HG03060 (cell line): ENCODE data around the gene CXorf49.
"Not testable (repeated sequence)": the region's sequence is repeated elsewhere in the genome, so short reads cannot be mapped to it uniquely, and the experiment has no call there.

ENCODE experiments used
- ATAC-seq: cut with Tn5 transposase; IDR thresholded peaks from one replicate; pipeline ENCODE4 v1.9.1; 2021; ENCODE audit warnings: low read depth, moderate number of reproducible peaks; ENCODE audit not compliant: unreplicated experiment

CXorf49 gene

DNA sequence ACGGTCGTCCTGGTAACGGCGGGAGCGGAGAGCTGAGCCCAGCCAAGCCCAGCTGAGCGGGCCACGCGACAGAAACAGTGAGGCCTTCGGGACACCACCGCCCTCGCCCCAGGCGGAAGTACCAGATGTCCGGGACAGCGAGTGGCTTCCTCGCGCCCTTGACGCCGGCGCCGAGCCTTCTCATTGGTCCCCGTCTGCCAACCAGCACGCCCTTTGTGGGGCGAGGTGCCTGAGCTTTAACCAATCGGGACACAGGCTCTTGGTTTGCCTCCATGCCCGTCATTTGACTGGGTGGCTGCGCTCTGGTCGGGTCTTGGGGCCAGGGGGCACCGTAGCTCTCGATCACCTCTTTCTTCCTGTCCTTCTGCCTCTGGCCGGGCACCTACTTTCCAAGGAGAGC is at the start of gene CXorf49:
CXorf49 (minus strand) TSS at position 101 of the 400 bp plus-strand sequence. CDS start 134 bp downstream, outside the sequence.
- ATAC-seq: not testable (repeated sequence)

DNA sequence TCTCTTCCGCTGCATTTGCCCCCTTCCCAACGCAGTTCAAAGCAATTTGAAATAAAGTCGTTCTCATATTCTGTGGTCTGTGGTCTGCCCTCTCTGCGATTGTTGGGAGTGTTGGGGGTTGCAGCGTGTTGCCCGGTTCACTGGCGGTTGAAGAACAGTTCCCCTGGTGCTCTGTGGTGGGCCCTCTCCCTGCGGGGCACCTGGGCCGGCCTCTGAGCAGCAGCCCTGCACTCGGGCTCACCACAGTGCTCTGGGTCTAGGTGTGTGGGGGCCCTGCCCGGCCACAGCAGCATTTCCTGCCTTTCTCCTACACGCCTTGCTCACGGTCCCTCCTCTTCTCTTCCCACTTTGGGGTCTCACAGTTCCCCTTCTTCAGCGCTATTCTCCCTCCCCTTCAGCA is 49.0 kb upstream of the CXorf49 start:
- not testable (repeated sequence) for ATAC-seq

DNA sequence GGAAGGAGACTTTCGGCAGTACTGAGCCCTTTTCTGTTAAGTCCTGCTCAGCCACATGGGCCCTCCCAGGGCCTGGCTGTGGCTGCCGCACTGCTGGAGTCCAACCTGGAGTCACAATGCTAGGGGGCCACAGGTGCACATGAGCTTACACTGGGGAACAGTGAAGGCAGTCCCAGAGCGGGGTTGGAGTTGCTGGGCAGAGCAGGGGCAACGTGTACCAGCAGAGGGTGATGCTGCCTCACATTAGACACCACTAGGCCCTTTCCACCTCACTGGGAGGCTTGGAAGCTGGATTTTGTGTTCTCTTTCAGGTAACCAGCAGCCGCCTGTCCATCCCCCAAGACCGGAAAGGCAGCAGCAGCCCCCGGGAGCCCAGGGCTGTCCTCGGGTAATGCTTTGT is 47.5 kb upstream of the CXorf49 start:
- ATAC-seq: not testable (repeated sequence)

DNA sequence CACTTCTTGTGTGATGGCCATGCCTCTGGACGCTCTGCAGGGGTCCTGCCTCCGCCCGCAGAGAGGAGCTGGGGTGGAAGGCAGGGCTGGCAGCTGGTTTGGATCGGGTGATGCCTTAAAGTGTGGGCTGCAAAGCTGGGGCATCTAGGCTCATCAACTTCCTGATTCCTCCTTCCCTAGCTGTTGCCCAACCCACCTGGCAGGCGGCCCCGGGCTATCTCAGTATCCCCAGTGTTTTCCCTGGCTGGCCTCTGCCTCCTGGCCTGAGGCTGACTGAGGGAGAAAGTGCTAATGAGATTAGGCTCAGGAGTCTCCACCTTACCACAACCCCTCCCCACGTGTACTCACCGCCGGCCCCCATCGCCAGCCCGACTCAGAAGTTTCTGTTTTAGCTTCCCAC is 46.7 kb upstream of the CXorf49 start:
- ATAC-seq: not testable (repeated sequence)

DNA sequence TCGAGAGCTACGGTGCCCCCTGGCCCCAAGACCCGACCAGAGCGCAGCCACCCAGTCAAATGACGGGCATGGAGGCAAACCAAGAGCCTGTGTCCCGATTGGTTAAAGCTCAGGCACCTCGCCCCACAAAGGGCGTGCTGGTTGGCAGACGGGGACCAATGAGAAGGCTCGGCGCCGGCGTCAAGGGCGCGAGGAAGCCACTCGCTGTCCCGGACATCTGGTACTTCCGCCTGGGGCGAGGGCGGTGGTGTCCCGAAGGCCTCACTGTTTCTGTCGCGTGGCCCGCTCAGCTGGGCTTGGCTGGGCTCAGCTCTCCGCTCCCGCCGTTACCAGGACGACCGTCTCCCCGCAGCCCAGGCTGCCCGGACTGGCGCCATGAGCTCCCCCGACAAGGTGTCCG is 45.0 kb upstream of the CXorf49 start, which contains the start of gene CXorf49B:
CXorf49B (plus strand) TSS at position 301 of the 400 bp plus-strand sequence; CDS start at position 376, 75 bp downstream.
- ATAC-seq: not testable (repeated sequence)

DNA sequence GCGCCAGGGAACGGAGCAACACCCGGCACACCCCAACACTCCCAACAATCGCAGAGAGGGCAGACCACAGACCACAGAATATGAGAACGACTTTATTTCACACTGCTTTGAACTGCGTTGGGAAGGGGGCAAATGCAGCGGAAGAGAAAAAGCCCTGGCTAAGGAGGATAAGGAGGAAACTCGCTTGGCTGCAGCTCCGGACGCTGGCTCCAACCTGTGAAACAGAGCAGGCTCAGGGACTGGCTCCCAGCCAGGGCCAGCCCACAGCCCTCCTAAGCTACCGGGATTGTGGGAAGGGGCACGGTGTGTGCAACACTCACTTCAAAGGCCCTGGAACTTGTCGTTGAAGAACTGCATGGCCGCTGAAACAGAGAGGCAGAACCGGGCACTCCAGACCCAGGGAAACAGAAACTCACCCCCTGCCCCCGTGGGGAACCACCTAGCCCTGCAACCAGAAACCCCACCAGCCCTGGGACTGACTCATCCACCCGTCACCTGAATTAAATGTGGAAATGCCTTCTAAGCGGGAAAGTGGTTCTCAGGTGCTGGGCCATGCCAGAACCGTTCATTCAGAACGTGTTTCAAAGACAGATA is 42.7 kb upstream of the CXorf49 start:
- not testable (repeated sequence) for ATAC-seq

DNA sequence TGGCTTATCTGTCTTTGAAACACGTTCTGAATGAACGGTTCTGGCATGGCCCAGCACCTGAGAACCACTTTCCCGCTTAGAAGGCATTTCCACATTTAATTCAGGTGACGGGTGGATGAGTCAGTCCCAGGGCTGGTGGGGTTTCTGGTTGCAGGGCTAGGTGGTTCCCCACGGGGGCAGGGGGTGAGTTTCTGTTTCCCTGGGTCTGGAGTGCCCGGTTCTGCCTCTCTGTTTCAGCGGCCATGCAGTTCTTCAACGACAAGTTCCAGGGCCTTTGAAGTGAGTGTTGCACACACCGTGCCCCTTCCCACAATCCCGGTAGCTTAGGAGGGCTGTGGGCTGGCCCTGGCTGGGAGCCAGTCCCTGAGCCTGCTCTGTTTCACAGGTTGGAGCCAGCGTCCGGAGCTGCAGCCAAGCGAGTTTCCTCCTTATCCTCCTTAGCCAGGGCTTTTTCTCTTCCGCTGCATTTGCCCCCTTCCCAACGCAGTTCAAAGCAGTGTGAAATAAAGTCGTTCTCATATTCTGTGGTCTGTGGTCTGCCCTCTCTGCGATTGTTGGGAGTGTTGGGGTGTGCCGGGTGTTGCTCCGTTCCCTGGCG is 2.3 kb upstream of the CXorf49 start:
- ATAC-seq: not testable (repeated sequence)

DNA sequence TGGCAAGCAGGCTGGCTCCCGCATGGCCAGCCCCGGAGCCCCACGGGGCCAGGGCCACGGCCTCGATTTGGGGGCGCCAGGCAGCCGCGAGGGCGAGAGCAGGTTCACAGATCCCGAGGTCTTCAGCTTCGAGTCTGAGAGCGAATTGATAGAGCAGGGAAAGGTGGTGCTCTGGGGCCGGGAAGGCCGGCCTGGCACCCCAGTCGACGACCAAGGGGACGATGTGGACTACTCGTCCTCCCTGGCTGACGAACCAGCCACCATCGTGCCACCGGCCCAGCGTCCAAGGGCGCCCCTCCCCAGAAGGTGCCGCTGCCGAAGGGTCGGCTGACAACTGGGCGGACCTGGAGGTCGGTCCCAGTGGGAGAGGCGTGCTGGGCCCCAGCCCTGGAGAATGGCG is 1.1 kb upstream of the CXorf49 start:
- ATAC-seq: not testable (repeated sequence)

DNA sequence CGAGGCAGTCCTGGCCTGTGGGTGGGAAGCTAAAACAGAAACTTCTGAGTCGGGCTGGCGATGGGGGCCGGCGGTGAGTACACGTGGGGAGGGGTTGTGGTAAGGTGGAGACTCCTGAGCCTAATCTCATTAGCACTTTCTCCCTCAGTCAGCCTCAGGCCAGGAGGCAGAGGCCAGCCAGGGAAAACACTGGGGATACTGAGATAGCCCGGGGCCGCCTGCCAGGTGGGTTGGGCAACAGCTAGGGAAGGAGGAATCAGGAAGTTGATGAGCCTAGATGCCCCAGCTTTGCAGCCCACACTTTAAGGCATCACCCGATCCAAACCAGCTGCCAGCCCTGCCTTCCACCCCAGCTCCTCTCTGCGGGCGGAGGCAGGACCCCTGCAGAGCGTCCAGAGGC is 1.8 kb downstream of the CXorf49 start:
- ATAC-seq: not testable (repeated sequence)

DNA sequence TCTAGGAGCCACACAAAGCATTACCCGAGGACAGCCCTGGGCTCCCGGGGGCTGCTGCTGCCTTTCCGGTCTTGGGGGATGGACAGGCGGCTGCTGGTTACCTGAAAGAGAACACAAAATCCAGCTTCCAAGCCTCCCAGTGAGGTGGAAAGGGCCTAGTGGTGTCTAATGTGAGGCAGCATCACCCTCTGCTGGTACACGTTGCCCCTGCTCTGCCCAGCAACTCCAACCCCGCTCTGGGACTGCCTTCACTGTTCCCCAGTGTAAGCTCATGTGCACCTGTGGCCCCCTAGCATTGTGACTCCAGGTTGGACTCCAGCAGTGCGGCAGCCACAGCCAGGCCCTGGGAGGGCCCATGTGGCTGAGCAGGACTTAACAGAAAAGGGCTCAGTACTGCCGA is 2.5 kb downstream of the CXorf49 start:
- not testable (repeated sequence) for ATAC-seq

DNA sequence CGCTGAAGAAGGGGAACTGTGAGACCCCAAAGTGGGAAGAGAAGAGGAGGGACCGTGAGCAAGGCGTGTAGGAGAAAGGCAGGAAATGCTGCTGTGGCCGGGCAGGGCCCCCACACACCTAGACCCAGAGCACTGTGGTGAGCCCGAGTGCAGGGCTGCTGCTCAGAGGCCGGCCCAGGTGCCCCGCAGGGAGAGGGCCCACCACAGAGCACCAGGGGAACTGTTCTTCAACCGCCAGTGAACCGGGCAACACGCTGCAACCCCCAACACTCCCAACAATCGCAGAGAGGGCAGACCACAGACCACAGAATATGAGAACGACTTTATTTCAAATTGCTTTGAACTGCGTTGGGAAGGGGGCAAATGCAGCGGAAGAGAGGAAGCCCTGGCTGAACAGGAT is 4.0 kb downstream of the CXorf49 start:
- ATAC-seq: not testable (repeated sequence)

DNA sequence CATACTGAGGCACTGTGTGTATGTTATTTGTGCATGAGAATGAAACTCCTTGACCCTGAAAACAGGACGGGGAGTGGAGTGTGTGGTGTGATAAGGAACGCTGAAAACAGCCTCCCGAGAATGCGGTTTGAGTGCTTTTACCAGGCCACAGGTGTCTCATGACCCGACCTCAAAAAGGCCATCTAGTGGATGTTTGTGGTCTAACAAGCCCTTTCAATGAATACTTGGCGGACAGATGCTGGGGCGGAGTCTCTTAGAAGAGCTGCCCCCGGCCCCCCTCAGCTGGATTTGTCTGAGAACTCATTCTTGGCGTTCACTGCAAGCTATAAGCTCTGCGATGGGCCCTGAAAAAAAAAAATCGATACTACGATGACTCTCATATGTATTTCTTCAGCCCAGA is 15.2 kb downstream of the CXorf49 start:
- not testable (repeated sequence) for ATAC-seq

DNA sequence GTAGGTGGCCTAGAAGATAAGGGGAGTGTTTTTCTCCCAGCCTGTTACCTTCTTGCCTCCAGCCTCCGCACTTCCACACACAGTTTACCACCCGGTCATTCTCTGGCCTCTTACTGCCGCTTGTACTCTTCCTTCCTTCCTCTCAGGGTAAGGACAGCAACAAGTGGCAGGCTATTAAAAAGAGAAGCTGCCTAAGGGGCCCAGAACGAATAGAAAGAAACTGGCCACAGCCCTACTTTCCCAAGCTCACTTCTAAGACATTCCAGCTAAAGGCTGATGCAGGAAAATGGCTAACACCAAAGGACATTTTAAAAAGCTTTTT is 19.1 kb downstream of the CXorf49 start:
- ATAC-seq: not testable (repeated sequence)

DNA sequence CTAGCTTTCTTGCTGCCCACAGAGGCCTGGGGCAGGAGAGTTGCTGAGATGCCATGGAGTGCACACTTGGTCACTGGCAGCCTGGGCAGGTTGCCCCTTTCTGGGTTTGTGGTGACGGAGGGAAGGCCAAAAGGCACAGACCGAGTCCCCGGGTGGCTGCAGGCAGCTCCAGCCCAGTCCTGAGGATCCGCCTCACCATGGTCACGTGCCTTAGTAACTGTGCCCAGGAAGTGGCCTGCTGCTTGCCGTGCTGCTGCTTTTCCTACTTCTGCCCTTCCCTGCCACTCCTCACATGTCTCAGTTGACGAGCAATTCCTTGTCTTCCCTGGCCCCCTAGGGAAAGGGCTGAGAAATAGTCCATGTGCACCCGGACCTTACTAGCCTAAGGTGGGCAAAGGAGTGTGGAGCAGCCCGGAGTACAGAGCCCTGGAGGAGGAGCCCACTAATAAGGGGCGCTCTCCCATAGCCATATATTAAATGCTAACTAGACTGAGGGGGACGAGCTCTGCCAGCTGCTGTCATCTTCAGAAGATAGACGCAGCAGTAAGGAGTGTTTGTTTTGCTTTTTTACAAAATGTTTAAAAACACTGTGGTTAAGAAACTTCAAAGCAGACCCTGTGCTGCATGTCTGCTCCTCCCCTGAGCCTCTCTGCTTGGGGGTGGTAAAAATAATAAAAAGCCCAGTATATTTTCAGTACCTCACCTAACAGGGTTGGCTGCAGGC is 19.6 kb downstream of the CXorf49 start:
- not testable (repeated sequence) for ATAC-seq

DNA sequence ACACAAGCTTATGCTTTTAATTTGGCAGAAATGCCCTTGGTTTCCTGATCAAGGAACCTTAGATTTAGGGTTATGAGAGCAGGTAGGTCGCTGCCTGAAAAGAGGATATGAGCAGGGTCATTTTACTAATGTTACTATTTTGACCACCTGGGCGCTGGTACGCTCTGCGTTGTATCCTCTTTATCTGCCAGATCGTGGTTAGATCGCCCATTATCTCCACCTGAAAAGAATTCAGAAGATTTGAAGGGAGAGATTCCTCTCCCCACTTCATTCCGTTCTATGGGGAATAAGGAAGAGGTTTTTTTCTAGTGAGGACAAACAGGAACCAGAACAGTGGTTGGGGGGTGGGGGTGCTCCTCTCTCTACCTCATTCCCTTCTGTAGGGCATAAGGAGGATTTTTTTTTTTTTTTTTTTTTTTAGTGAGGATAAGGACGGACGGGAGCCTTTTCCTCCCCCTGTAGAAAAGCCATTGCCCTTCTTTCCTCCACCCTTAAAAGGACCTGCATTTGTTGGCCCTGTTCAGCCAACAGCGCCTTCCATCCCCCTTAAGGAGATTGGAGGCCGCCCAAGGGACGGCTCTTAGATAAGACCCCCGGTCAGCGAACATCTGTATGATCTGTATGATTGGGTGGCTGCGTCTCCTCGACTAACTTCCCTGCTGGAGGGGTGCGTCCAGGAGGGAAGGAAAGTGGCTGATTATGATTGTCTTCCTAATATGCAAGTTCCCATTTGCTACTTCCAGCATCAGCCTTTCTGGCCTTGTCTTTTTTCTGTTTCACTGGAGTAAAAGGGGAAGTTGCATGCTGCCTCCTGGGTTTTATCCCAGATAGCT is 20.4 kb downstream of the CXorf49 start:
- not testable (repeated sequence) for ATAC-seq

DNA sequence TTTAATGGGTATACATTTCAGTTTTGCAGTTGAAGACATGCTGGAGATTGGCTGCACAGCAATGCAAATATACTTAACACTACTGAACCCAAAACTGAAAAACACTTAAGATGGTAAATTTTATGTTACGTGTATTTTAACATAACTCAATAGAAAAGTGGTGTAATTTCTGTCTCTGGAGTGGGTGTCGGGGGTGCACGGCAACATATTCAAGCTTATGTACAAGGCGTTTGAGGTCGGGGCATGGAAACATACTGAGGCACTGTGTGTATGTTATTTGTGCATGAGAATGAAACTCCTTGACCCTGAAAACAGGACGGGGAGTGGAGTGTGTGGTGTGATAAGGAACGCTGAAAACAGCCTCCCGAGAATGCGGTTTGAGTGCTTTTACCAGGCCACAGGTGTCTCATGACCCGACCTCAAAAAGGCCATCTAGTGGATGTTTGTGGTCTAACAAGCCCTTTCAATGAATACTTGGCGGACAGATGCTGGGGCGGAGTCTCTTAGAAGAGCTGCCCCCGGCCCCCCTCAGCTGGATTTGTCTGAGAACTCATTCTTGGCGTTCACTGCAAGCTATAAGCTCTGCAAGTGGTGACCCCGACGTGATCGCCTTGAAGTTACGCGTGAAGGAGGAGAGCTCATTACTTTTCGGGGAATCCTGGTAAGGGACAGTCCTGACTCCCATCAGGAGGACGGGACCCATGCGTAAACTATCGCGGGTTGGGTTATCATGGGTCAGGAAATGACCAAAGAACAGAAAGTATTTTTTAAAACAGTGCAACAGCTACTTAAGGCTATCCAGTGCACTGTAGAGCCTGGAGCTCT is 21.2 kb downstream of the CXorf49 start:
- ATAC-seq: not testable (repeated sequence)

DNA sequence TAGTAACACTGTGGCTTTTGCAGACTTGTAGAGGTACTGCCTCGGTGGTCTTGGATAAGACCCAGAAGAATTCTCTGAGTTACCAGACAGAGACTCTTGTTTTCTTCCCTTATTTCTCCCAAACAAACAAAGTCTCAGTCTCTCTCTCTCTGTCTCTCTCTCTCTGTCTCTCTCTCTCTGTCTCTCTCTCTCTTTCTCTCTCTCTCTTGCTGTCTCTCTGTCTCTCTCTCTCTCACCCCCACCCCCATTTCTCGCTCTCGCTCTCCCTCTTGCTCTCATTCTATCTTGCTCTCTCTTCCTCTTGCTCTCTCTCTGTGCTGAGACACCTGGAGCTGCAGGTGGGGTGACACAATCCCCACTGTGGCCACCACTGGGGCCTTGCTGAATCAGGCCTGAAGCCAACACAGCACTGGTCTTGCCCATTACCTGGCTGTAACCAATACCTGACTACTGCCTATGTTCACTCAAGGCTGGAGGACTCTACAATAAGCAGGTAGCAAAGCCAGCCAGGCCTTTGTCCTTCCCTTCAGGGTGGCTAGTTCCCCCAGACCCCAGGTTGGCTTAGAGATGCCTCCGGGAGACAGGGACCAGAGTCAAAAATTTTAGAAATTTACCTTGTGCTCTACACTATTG is 38.4 kb downstream of the CXorf49 start:
- no peak for ATAC-seq

DNA sequence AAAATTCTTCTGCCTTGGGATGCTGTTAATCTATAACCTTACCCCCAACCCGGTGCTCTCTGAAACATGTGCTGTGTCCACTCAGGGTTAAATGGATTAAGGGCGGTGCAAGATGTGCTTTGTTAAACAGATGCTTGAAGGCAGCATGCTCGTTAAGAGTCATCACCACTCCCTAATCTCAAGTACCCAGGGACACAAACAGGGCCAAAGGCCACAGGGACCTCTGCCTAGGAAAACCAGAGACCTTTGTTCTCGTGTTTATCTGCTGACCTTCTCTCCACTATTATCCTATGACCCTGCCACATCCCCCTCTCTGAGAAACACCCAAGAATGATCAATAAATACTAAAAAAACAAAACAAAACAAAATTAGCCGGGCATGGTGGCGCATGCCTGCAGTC is 40.9 kb downstream of the CXorf49 start:
- not testable (repeated sequence) for ATAC-seq

DNA sequence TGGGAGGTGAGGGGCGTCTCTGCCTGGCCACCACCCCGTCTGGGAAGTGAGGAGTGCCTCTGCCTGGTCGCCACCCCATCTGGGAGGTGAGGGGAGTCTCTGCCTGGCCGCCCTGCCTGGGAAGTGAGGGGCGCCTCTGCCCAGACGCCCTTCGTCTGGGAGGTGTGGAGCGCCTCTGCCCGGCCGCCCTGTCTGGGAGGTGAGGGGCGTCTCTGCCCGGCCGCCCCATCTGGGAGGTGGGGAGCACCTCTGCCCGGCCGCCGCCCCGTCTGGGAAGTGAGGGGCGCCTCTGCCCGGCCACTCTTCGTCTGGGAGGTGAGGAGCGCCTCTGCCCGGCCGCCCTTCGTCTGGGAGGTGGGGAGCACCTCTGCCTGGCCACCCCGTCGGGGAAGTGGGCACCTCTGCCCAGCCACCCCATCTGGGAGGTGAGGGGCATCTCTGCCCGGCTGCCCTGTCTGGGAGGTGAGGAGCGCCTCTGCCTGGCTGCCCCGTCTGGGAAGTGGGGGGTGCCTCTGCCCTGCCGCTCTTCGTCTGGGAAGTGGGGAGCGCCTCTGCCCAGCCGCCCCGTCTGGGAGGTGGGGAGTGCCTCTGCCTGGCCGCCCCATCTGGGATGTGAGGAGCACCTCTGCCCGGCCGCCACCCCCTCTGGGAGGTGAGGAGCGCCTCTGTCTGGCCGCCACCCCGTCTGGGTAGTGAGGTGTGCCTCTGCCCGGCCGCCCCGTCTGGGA is 41.9 kb downstream of the CXorf49 start:
- ATAC-seq: not testable (repeated sequence)
